Neural progenitor cell (in vitro differentiated cells): ENCODE data around the gene MTTP. TPM values are rescaled to one million over a fixed set of nuclear protein-coding genes. Genes with fewer than 3 reads are reported as not detected.

Experiments used
- DNase-seq: peaks from one replicate; pipeline ENCODE4 v3.0.0-alpha.2; 2016; ENCODE audit warnings: low spot score
- H2AFZ ChIP-seq: fragments of 200-600 bp; sonication (generic); replicated peaks from 2 replicates; pipeline ENCODE4 v1.6.1; 2016; ENCODE audit warnings: antibody characterized with exemption
- H3F3A ChIP-seq: fragments of 200-600 bp; sonication (generic); 2 replicates; pipeline ENCODE4 v1.6.1; 2016; ENCODE audit warnings: antibody characterized with exemption, low read depth
- H3K27ac ChIP-seq: fragments of 200-600 bp; sonication (generic); 2 replicates; pipeline ENCODE4 v1.5.1; 2016; ENCODE audit warnings: mild to moderate bottlenecking
- H3K27me3 ChIP-seq: fragments of 200-600 bp; sonication (generic); 2 replicates; pipeline ENCODE4 v1.6.1; 2016; ENCODE audit warnings: mild to moderate bottlenecking, moderate library complexity
- H3K36me3 ChIP-seq: fragments of 200-600 bp; sonication (generic); 2 replicates; pipeline ENCODE4 v1.5.1; 2016
- H3K4me1 ChIP-seq: fragments of 200-600 bp; sonication (generic); 2 replicates; pipeline ENCODE4 v1.6.1; 2016; ENCODE audit warnings: mixed run types
- H3K4me2 ChIP-seq: fragments of 200-600 bp; sonication (generic); 2 replicates; pipeline ENCODE4 v1.6.1; 2016
- H3K4me3 ChIP-seq: fragments of 200-600 bp; sonication (generic); 2 replicates; pipeline ENCODE4 v1.5.1; 2016
- H3K79me2 ChIP-seq: fragments of 200-600 bp; sonication (generic); 2 replicates; pipeline ENCODE4 v1.6.1; 2016; ENCODE audit warnings: low read depth
- H3K9ac ChIP-seq: fragments of 200-600 bp; sonication (generic); 2 replicates; pipeline ENCODE4 v1.6.1; 2016
- H3K9me3 ChIP-seq: fragments of 200-600 bp; sonication (generic); 2 replicates; pipeline ENCODE4 v1.5.1; 2016; ENCODE audit warnings: low read depth
- H4K20me1 ChIP-seq: fragments of 200-600 bp; sonication (generic); 2 replicates; pipeline ENCODE4 v1.6.1; 2016; ENCODE audit warnings: low read depth
- H3K27ac Mint-ChIP-seq: 3 replicates; pipeline ENCODE4 v1.8.0; 2021; ENCODE audit warnings: mixed read lengths
- H3K27me3 Mint-ChIP-seq: 2 replicates; pipeline ENCODE4 v1.8.0; 2022; ENCODE audit warnings: low read depth, mild to moderate bottlenecking, inconsistent platforms, moderate library complexity, mixed read lengths; ENCODE audit not compliant: insufficient read depth
- H3K36me3 Mint-ChIP-seq: 3 replicates; pipeline ENCODE4 v1.8.0; 2021; ENCODE audit warnings: mixed read lengths
- H3K4me1 Mint-ChIP-seq: 3 replicates; pipeline ENCODE4 v1.8.0; 2021; ENCODE audit warnings: mixed read lengths
- H3K4me3 Mint-ChIP-seq: 3 replicates; pipeline ENCODE4 v1.8.0; 2021; ENCODE audit warnings: mild to moderate bottlenecking, moderate library complexity, mixed read lengths
- H3K9me3 Mint-ChIP-seq: 3 replicates; pipeline ENCODE4 v1.8.0; 2020; ENCODE audit warnings: mixed read lengths
- EZH2 ChIP-seq: fragments of 200-600 bp; sonication (generic); IDR thresholded peaks from 2 replicates; pipeline ENCODE4 v1.6.1; 2017; ENCODE audit warnings: antibody characterized with exemption, mild to moderate bottlenecking, moderate library complexity
- EZH2phosphoT487 ChIP-seq: fragments of 200-600 bp; sonication (generic); IDR thresholded peaks from 2 replicates; pipeline ENCODE4 v1.6.1; 2017; ENCODE audit warnings: antibody characterized with exemption
- total RNA-seq: library from RNA; depleted of rRNA; stranded (reverse); fragments of >200 nt; gene quantifications from 2 replicates; pipeline ENCODE4 v1.2.3, GENCODE V29; 2015; ENCODE audit warnings: low replicate concordance
- TF ChIP-seq, protein P1 (sequence below): fragments of 200-600 bp; sonication (generic); IDR thresholded peaks from 2 replicates; pipeline ENCODE4 v1.5.1; 2017; ENCODE audit warnings: antibody characterized with exemption, mild to moderate bottlenecking

MTTP gene
- total RNA-seq, 1 donor from 2014 or later: 4.4 TPM

DNA sequence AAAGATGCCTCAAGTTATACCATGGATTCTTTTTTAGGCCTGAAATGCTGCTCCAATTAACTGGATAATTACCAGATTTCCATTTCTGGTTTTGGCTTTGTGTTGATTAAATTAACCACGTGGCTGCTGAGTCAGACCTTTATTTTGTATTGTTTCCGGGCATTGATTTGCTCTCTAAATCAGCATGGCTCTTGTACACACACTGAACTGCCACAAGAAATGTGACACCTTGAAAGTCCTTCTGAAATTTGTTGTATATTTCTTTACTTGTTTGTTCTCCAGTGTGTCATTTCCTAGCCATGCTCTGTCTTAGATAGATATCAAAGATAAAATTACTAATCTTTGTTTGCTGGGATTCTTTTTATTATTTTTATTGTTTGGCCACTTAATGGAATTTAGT is 11.7 kb downstream of the MTTP start:
- Histone ChIP-seq H3K27ac (no peak overlapping the region), H3K36me3 (no peaks in the 10 kb centered on the region), H2AFZ (peak overlapping the region; percentile 63), H4K20me1 (no peaks in the 10 kb centered on the region), H3K4me1 (no peaks in the 10 kb centered on the region), H3F3A (no peaks in the 10 kb centered on the region), H3K4me3 (no peak overlapping the region), H3K9ac (no peak overlapping the region), H3K27me3 (no peaks in the 10 kb centered on the region), H3K9me3 (no peaks in the 10 kb centered on the region), H3K79me2 (no peaks in the 10 kb centered on the region), H3K4me2 (no peak overlapping the region)
- TF ChIP-seq EZH2phosphoT487 (no peak), EZH2 (no peak)
- TF ChIP-seq, protein P1, sequence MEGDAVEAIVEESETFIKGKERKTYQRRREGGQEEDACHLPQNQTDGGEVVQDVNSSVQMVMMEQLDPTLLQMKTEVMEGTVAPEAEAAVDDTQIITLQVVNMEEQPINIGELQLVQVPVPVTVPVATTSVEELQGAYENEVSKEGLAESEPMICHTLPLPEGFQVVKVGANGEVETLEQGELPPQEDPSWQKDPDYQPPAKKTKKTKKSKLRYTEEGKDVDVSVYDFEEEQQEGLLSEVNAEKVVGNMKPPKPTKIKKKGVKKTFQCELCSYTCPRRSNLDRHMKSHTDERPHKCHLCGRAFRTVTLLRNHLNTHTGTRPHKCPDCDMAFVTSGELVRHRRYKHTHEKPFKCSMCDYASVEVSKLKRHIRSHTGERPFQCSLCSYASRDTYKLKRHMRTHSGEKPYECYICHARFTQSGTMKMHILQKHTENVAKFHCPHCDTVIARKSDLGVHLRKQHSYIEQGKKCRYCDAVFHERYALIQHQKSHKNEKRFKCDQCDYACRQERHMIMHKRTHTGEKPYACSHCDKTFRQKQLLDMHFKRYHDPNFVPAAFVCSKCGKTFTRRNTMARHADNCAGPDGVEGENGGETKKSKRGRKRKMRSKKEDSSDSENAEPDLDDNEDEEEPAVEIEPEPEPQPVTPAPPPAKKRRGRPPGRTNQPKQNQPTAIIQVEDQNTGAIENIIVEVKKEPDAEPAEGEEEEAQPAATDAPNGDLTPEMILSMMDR: no peak
- H3K27ac Mint-ChIP-seq: no peak overlapping the region
- H3K36me3 Mint-ChIP-seq: no peaks in the 10 kb centered on the region
- DNase-seq: no peak
- H3K4me3 Mint-ChIP-seq: no peak overlapping the region
- no peaks in the 10 kb centered on the region for H3K4me1 Mint-ChIP-seq
- no peaks in the 10 kb centered on the region for H3K9me3 Mint-ChIP-seq
- no peaks in the 10 kb centered on the region for H3K27me3 Mint-ChIP-seq

DNA sequence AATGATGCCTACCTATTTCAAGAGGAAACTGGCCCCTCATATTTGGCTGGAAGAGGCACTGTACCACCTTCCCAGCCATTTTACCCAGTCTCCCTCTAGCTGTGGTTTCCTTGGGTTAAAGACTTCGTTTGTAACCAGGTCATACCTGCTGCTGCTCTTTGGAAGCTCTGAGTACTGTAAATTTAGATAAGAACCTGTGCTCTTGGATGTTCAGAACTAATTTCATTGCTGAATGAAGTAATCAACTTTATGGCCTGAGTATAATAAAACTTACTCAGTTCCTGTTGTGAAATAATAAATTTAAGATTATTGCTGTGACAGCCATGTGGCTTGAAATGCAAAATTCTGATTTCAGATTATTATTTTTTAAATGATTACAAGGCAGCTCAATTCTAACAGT is 12.2 kb downstream of the MTTP start:
- Mint-ChIP-seq H3K27ac (no peak overlapping the region), H3K4me3 (no peak overlapping the region), H3K27me3 (no peaks in the 10 kb centered on the region), H3K9me3 (no peaks in the 10 kb centered on the region), H3K36me3 (no peaks in the 10 kb centered on the region), H3K4me1 (no peaks in the 10 kb centered on the region)
- H3K27ac ChIP-seq: no peak overlapping the region
- no peak for DNase-seq
- H3K4me1 ChIP-seq: no peaks in the 10 kb centered on the region
- no peak overlapping the region for H3K4me3 ChIP-seq
- no peak overlapping the region for H2AFZ ChIP-seq
- TF ChIP-seq EZH2phosphoT487 (no peak), EZH2 (no peak)
- TF ChIP-seq, protein P1: no peak
- H3K36me3 ChIP-seq: no peaks in the 10 kb centered on the region
- no peaks in the 10 kb centered on the region for H3F3A ChIP-seq
- no peaks in the 10 kb centered on the region for H3K9me3 ChIP-seq
- no peaks in the 10 kb centered on the region for H3K79me2 ChIP-seq
- no peaks in the 10 kb centered on the region for H4K20me1 ChIP-seq
- no peak overlapping the region for H3K4me2 ChIP-seq
- no peaks in the 10 kb centered on the region for H3K27me3 ChIP-seq
- H3K9ac ChIP-seq: no peak overlapping the region

DNA sequence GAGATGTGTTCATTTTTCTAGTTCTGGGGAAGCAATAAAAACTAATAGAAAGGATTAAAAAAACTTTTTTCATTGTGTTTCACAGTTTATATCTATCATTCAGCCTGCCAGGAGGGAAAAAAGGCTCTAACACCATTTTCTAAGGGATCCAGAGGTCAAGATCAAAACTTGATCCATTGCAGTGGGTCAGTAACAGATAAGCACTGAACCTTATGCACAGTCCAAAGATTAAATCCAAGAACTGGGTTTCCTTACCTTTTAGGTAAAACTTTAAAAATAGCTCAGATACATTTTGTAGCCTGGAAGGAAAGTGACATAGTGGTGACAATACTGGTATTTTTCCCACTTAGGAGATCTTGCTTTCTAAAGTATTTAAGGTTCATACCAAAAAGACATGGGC is 12.7 kb downstream of the MTTP start:
- H3K4me3 ChIP-seq: no peak overlapping the region

More for the DNA sequence above, 12.7 kb downstream of the MTTP start:
- no peak overlapping the region for H3K9ac ChIP-seq
- no peaks in the 10 kb centered on the region for H4K20me1 ChIP-seq
- H3K27ac ChIP-seq: no peak overlapping the region
- no peaks in the 10 kb centered on the region for H3K27me3 Mint-ChIP-seq
- no peaks in the 10 kb centered on the region for H3K4me1 Mint-ChIP-seq
- H2AFZ ChIP-seq: no peak overlapping the region
- TF ChIP-seq EZH2 (no peak), EZH2phosphoT487 (no peak)
- TF ChIP-seq, protein P1: no peak
- no peak overlapping the region for H3K27ac Mint-ChIP-seq
- no peaks in the 10 kb centered on the region for H3K36me3 ChIP-seq
- no peaks in the 10 kb centered on the region for H3K9me3 ChIP-seq
- no peaks in the 10 kb centered on the region for H3K27me3 ChIP-seq
- DNase-seq: no peak
- no peak overlapping the region for H3K4me3 Mint-ChIP-seq
- H3K36me3 Mint-ChIP-seq: no peaks in the 10 kb centered on the region
- H3K4me1 ChIP-seq: no peaks in the 10 kb centered on the region
- no peaks in the 10 kb centered on the region for H3K9me3 Mint-ChIP-seq
- H3K79me2 ChIP-seq: no peaks in the 10 kb centered on the region
- no peaks in the 10 kb centered on the region for H3F3A ChIP-seq
- no peak overlapping the region for H3K4me2 ChIP-seq
